GM21825 (cell line): ENCODE results near the gene JADE2.

Experiments used
- ATAC-seq: cut with Tn5 transposase; IDR thresholded peaks from one replicate; pipeline ENCODE4 v1.9.1; 2021; ENCODE audit warnings: mild to moderate bottlenecking, moderate library complexity; ENCODE audit not compliant: unreplicated experiment

JADE2 gene

GRCh38 chr5:134626369-134627014, 101.0 kb downstream of the JADE2 start:
- no peak for ATAC-seq
